Testis (tissue), 2 donors: ENCODE results near the gene SKAP2.

Source experiments
- CTCF ChIP-seq, 3 experiments: fragments of 450-650 bp in 2 of 3; fragments of 200-600 bp in 1 of 3; sonication (generic) in 1 of 3; IDR thresholded peaks; one replicate each; pipeline ENCODE4 v1.5.1; 2016 to 2019; ENCODE audit warnings: antibody characterized with exemption in 3 of 3, mild to moderate bottlenecking in 2 of 3, moderate library complexity in 1 of 3
- POLR2A ChIP-seq: fragments of 450-650 bp; IDR thresholded peaks from one replicate; pipeline ENCODE4 v1.6.1; 2017; ENCODE audit warnings: antibody characterized with exemption, mild to moderate bottlenecking, moderate library complexity

GRCh38 chr7:26714006-26714405 lies 150.4 kb downstream of the SKAP2 start:
- no peak for TF ChIP-seq CTCF (IDR thresholded peaks at IDR 0.05)
- no peak for TF ChIP-seq POLR2A
